ENCODE results near the gene LDB3.

- no peak for TF ChIP-seq POLR2A (IDR thresholded peaks at IDR 0.05)
- TF ChIP-seq, protein P1, sequence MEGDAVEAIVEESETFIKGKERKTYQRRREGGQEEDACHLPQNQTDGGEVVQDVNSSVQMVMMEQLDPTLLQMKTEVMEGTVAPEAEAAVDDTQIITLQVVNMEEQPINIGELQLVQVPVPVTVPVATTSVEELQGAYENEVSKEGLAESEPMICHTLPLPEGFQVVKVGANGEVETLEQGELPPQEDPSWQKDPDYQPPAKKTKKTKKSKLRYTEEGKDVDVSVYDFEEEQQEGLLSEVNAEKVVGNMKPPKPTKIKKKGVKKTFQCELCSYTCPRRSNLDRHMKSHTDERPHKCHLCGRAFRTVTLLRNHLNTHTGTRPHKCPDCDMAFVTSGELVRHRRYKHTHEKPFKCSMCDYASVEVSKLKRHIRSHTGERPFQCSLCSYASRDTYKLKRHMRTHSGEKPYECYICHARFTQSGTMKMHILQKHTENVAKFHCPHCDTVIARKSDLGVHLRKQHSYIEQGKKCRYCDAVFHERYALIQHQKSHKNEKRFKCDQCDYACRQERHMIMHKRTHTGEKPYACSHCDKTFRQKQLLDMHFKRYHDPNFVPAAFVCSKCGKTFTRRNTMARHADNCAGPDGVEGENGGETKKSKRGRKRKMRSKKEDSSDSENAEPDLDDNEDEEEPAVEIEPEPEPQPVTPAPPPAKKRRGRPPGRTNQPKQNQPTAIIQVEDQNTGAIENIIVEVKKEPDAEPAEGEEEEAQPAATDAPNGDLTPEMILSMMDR (IDR thresholded peaks at IDR 0.05): no peak
Observed at GRCh38 chr10:86715156-86715795, 47.0 kb downstream of the LDB3 start.
